Keratinocyte (primary cell): ENCODE data around the gene TRAPPC1.

Experiments
- CTCF ChIP-seq, 3 experiments: IDR thresholded peaks in 1 of 3; conservative IDR thresholded peaks in 1 of 3; optimal IDR thresholded peaks in 1 of 3; 2 replicates in 2 of 3; 3 replicates in 1 of 3; pipeline versions ENCODE3 to v1.5.1; 2011; ENCODE audit warnings: low read length in 3 of 3, mild to moderate bottlenecking in 3 of 3, moderate library complexity in 2 of 3, control low read depth in 1 of 3, inconsistent platforms in 1 of 3; ENCODE audit not compliant: insufficient read depth in 2 of 3; ENCODE audit errors: extremely low read depth in 1 of 3
- EZH2 ChIP-seq: IDR thresholded peaks from one replicate; pipeline ENCODE4 v1.6.1; 2012; ENCODE audit warnings: inconsistent platforms, mild to moderate bottlenecking, low read length, moderate library complexity

DNA sequence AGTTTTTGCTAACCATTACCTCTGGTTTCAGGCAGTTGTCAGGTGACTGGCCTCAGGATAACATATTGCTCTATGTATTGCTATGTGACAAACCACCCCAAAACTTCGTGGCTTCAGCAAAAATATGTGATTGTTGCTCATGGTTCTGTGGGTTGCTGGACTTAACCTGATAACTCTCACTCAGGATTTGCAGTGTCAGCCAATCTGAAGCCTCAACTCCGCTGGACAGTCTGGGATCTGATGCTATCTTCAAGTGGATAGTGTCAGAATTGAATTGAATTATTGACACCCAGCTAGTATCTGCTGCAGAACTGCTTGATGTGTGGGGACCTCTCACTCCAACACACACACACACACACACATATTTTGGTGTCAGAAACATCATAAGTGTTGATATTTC lies 36.0 kb upstream of the TRAPPC1 start:
- TF ChIP-seq EZH2 (no peak), CTCF (optimal IDR thresholded peaks at IDR 0.05 in 1 of 3, IDR thresholded peaks at IDR 0.05 in 1 of 3, conservative IDR thresholded peaks at IDR 0.05 in 1 of 3; ENCODE audit: extremely low read depth in 1 of 3, insufficient read depth in 2 of 3, low read length in 3 of 3) (no peak)
